Measurements from ENCODE around the gene KRTAP5-3.

KRTAP5-3 gene

GRCh38 chr11:1625541-1625940, 17.3 kb upstream of the KRTAP5-3 start:
- H3K4me3 ChIP-seq (ENCODE audit: low read depth, low read length): no peak overlapping the region
- no peak for DNase-seq
- H3K27ac ChIP-seq: no peak overlapping the region
- TF ChIP-seq CTCF (IDR thresholded peaks at IDR 0.05; ENCODE audit: low read depth, low read length): no peak
- H3K36me3 ChIP-seq: no peaks in the 10 kb centered on the region
- peaks cover 79% of the 10 kb centered on the region for H3K27me3 ChIP-seq (ENCODE audit: insufficient read depth, low read depth, severe bottlenecking)
- H3K9me3 ChIP-seq (ENCODE audit: severe bottlenecking): no peaks in the 10 kb centered on the region

GRCh38 chr11:1624621-1625020, 16.4 kb upstream of the KRTAP5-3 start:
- H3K27me3 ChIP-seq (ENCODE audit: insufficient read depth, low read depth, severe bottlenecking): peaks cover 77% of the 10 kb centered on the region
- DNase-seq: no peak

GRCh38 chr11:1623716-1624115, 15.5 kb upstream of the KRTAP5-3 start:
- H3K27me3 ChIP-seq (ENCODE audit: insufficient read depth, low read depth, severe bottlenecking): peaks cover 74% of the 10 kb centered on the region
- no peak for TF ChIP-seq CTCF (IDR thresholded peaks at IDR 0.05; ENCODE audit: low read depth, low read length)
- DNase-seq: no peak
- H3K36me3 ChIP-seq: no peaks in the 10 kb centered on the region
- H3K9me3 ChIP-seq (ENCODE audit: severe bottlenecking): no peaks in the 10 kb centered on the region
- no peak overlapping the region for H3K27ac ChIP-seq
- H3K4me3 ChIP-seq (ENCODE audit: low read depth, low read length): no peak overlapping the region

More at GRCh38 chr11:1624621-1625020, 16.4 kb upstream of the KRTAP5-3 start:
- TF ChIP-seq CTCF (IDR thresholded peaks at IDR 0.05; ENCODE audit: low read depth, low read length): no peak
- Histone ChIP-seq H3K27ac (no peak overlapping the region), H3K4me3 (ENCODE audit: low read depth, low read length) (no peak overlapping the region), H3K9me3 (ENCODE audit: severe bottlenecking) (no peaks in the 10 kb centered on the region), H3K36me3 (no peaks in the 10 kb centered on the region)

GRCh38 chr11:1622086-1622485, 13.8 kb upstream of the KRTAP5-3 start, which contains the start of gene KRTAP5-4:
Gene KRTAP5-4 (minus strand): TSS chr11:1622138. CDS start chr11:1622093, 45 bp downstream.
- no peak for DNase-seq

GRCh38 chr11:1619449-1619848, 11.2 kb upstream of the KRTAP5-3 start:
- H3K27me3 ChIP-seq (ENCODE audit: insufficient read depth, low read depth, severe bottlenecking): peaks cover 73% of the 10 kb centered on the region
- H3K27ac ChIP-seq: no peak overlapping the region
- no peak for DNase-seq

More at GRCh38 chr11:1622086-1622485, 13.8 kb upstream of the KRTAP5-3 start, which contains the start of gene KRTAP5-4:
- Histone ChIP-seq H3K4me3 (ENCODE audit: low read depth, low read length) (no peak within 1 kb of the TSS), H3K9me3 (ENCODE audit: severe bottlenecking) (peaks cover 7% of the 10 kb centered on the region), H3K36me3 (no peaks in the 10 kb centered on the region), H3K27me3 (ENCODE audit: insufficient read depth, low read depth, severe bottlenecking) (peaks cover 76% of the 10 kb centered on the region), H3K27ac (no peak within 1 kb of the TSS)
- TF ChIP-seq CTCF (IDR thresholded peaks at IDR 0.05; ENCODE audit: low read depth, low read length): no peak

More at GRCh38 chr11:1619449-1619848, 11.2 kb upstream of the KRTAP5-3 start:
- H3K4me3 ChIP-seq (ENCODE audit: low read depth, low read length): no peak overlapping the region
- TF ChIP-seq CTCF (IDR thresholded peaks at IDR 0.05; ENCODE audit: low read depth, low read length): no peak
- peaks cover 7% of the 10 kb centered on the region for H3K9me3 ChIP-seq (ENCODE audit: severe bottlenecking)
- no peaks in the 10 kb centered on the region for H3K36me3 ChIP-seq

Data from WERI-Rb-1 (cell line).